Naive thymus-derived CD4-positive, alpha-beta T cell (primary cell): ENCODE measurements around the gene DDX25. TPM values are rescaled to one million over a fixed set of nuclear protein-coding genes. Genes with fewer than 3 reads are reported as not detected.

Experiments used
- ATAC-seq: fragments of 150-1000 bp; cut with Tn5 transposase; 2 replicates; pipeline ENCODE4 v1.10.0; 2021; ENCODE audit warnings: mild to moderate bottlenecking, moderate library complexity
- CTCF ChIA-PET: fragments of 350-600 bp; sonication (Branson Sonifier 250); formaldehyde crosslinking; loops from one replicate; lab custom pipeline; 2021; ENCODE audit warnings: antibody characterized with exemption; lab: Charles Lee
- POLR2A ChIA-PET: fragments of 350-600 bp; sonication (Branson Sonifier 250); formaldehyde crosslinking; loops from one replicate; lab custom pipeline; 2021; ENCODE audit warnings: antibody characterized with exemption, inconsistent platforms; lab: Charles Lee
- DNase-seq, 9 donors: peaks; one replicate each; pipeline versions ENCODE4 v3.0.0 to v3.0.0-alpha.2; 2020 to 2022; ENCODE audit warnings: mixed read lengths in 1 of 9
- H3K27ac ChIP-seq: one replicate; pipeline ENCODE4 v1.7.0; 2013; ENCODE audit warnings: mild to moderate bottlenecking, low read depth, low read length, moderate library complexity
- H3K27me3 ChIP-seq, 2 donors: one replicate each; pipeline ENCODE4 v1.7.0; 2013; ENCODE audit warnings: low read length in 2 of 2, mild to moderate bottlenecking in 2 of 2, moderate library complexity in 2 of 2; ENCODE audit not compliant: control insufficient read depth in 2 of 2, insufficient read depth in 2 of 2
- H3K36me3 ChIP-seq, 3 experiments: 1 replicate in 2 of 3; 2 replicates in 1 of 3; pipeline ENCODE4 v1.7.0; 2013; ENCODE audit warnings: low read length in 3 of 3, mild to moderate bottlenecking in 3 of 3, moderate library complexity in 1 of 3; ENCODE audit not compliant: insufficient read depth in 3 of 3, control insufficient read depth in 2 of 3
- H3K4me1 ChIP-seq, 2 donors: one replicate each; pipeline ENCODE4 v1.7.0; 2013; ENCODE audit warnings: low read length in 2 of 2, mild to moderate bottlenecking in 2 of 2, moderate library complexity in 1 of 2; ENCODE audit not compliant: control insufficient read depth in 2 of 2, insufficient read depth in 2 of 2
- H3K4me3 ChIP-seq: 2 replicates; pipeline ENCODE4 v1.7.0; 2013; ENCODE audit warnings: mild to moderate bottlenecking, low read length
- H3K9me3 ChIP-seq, 3 experiments: 1 replicate in 2 of 3; 2 replicates in 1 of 3; pipeline ENCODE4 v1.7.0; 2013; ENCODE audit warnings: low read length in 3 of 3; ENCODE audit not compliant: control insufficient read depth in 2 of 3
- H3K27ac Mint-ChIP-seq, 9 donors: one replicate each; pipeline ENCODE4 v1.8.0; 2020 to 2022; ENCODE audit warnings: mixed read lengths in 9 of 9, mild to moderate bottlenecking in 8 of 9, moderate library complexity in 5 of 9, inconsistent platforms in 2 of 9
- H3K27me3 Mint-ChIP-seq, 5 donors: one replicate each; pipeline ENCODE4 v1.8.0; 2021 to 2022; ENCODE audit warnings: mixed read lengths in 5 of 5, mild to moderate bottlenecking in 1 of 5
- H3K36me3 Mint-ChIP-seq, 5 donors: one replicate each; pipeline ENCODE4 v1.8.0; 2020 to 2022; ENCODE audit warnings: mixed read lengths in 5 of 5, mild to moderate bottlenecking in 3 of 5, inconsistent platforms in 1 of 5
- H3K4me1 Mint-ChIP-seq, 7 donors: one replicate each; pipeline ENCODE4 v1.8.0; 2020 to 2022; ENCODE audit warnings: mixed read lengths in 7 of 7, mild to moderate bottlenecking in 3 of 7, inconsistent platforms in 1 of 7
- H3K4me3 Mint-ChIP-seq, 10 donors: one replicate each; pipeline ENCODE4 v1.8.0; 2020 to 2022; ENCODE audit warnings: mild to moderate bottlenecking in 10 of 10, mixed read lengths in 10 of 10, moderate library complexity in 6 of 10, inconsistent platforms in 2 of 10
- H3K9me3 Mint-ChIP-seq, 11 donors: one replicate each; pipeline ENCODE4 v1.8.0; 2020 to 2022; ENCODE audit warnings: mixed read lengths in 11 of 11, mild to moderate bottlenecking in 4 of 11, inconsistent platforms in 1 of 11, moderate library complexity in 1 of 11
- intact Hi-C, 2 donors: fragments of 100-400 bp; cut with micrococcal nuclease; formaldehyde crosslinking; loops; one replicate each; pipeline ENCODE4 v1.15.1; 2023
- polyA plus RNA-seq, 2 donors: library from polyadenylated mRNA; unstranded; fragments of 300-500 nt; fragmentation: Illumina TruSeq; gene quantifications; one replicate each; pipeline ENCODE4 v1.2.3, GENCODE V29; 2021
- total RNA-seq, 6 experiments: library from RNA in 5 of 6; stranded (reverse) in 5 of 6; gene quantifications; 1 replicate in 5 of 6; 2 replicates in 1 of 6; pipeline ENCODE4 v1.2.3 and lab custom pipeline; 2021 to 2026

DDX25 gene
- total and polyA plus RNA-seq, 7 experiments from 2014 or later: 0.02 to 0.05 TPM; not detected in 5

GRCh38 chr11:125954945-125955640, 50.8 kb downstream of the DDX25 start:
- ChIA-PET CTCF (no interaction called here), POLR2A (no interaction called here)
- Mint-ChIP-seq H3K36me3 (peaks cover 0 to 7% (median 4%) of the 10 kb centered on the region in 5 donors), H3K9me3 (no peaks in the 10 kb centered on the region), H3K4me1 (peaks cover 3 to 7% (median 5%) of the 10 kb centered on the region in 7 donors), H3K27ac (no peak overlapping the region), H3K27me3 (peaks cover 0 to 6% (median 0%) of the 10 kb centered on the region in 5 donors), H3K4me3 (no peak overlapping the region)
- ATAC-seq (no peak), DNase-seq (no peak)
- H3K27me3 ChIP-seq: no peaks in the 10 kb centered on the region
- no peaks in the 10 kb centered on the region for H3K9me3 ChIP-seq
- no peak overlapping the region for H3K27ac ChIP-seq
- intact Hi-C loops: no loop called here
- H3K4me1 ChIP-seq: no peaks in the 10 kb centered on the region
- no peak overlapping the region for H3K4me3 ChIP-seq
- H3K36me3 ChIP-seq: no peaks in the 10 kb centered on the region

GRCh38 chr11:125955856-125956255, 51.5 kb downstream of the DDX25 start:
- peaks cover 0 to 10% (median 4%) of the 10 kb centered on the region in 5 donors for H3K36me3 Mint-ChIP-seq
- intact Hi-C loops: no loop called here
- CTCF ChIA-PET: no interaction called here
- POLR2A ChIA-PET: no interaction called here
- Histone ChIP-seq H3K4me1 (no peaks in the 10 kb centered on the region), H3K27ac (no peak overlapping the region), H3K4me3 (no peak overlapping the region), H3K27me3 (no peaks in the 10 kb centered on the region), H3K9me3 (no peaks in the 10 kb centered on the region), H3K36me3 (no peaks in the 10 kb centered on the region)
- no peak overlapping the region for H3K4me3 Mint-ChIP-seq
- H3K4me1 Mint-ChIP-seq: peaks cover 3 to 7% (median 5%) of the 10 kb centered on the region in 7 donors
- no peaks in the 10 kb centered on the region for H3K9me3 Mint-ChIP-seq
- DNase-seq (no peak), ATAC-seq (no peak)
- peaks cover 0 to 6% (median 0%) of the 10 kb centered on the region in 5 donors for H3K27me3 Mint-ChIP-seq
- no peak overlapping the region for H3K27ac Mint-ChIP-seq

GRCh38 chr11:125956391-125957134, 52.3 kb downstream of the DDX25 start:
- POLR2A ChIA-PET: no interaction called here
- CTCF ChIA-PET: interaction anchor here (0.7 kb wide), 1 partner anchor 367 kb away, joined by 3 read pairs; no protein-coding TSS in a partner anchor

DNA sequence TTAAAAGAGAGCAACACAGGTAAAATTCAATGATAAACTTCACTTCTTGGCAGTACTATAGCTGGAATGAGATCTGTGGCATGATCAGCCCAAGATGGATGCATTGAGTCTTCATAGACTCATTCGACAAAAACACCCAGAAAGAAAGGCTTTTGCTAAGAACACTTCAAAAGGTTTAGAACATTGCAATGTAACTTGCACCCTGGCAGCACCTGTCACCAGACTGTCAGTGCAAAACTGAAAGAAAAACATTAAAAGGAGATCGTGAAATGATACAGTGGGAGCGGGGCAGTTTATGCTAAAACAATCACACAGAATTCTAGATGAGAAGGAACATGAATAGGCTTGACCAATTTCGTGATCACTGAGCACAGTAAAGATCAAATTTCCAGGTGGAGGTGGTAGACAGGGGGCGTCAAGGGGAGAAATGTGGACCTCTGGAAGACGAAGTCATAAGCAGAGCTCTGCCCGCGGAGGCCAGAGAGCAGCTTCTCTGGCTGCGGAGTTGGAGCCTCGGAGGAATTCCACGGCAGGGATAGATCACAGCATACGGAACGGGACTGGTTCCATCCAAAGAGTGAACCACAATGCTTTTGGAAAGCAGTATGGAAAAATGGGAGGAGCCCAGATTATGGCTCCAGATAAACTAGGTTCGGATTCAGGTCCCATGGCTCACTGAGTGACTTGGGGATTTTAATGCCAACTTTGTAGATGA, 53.5 kb downstream of the DDX25 start:
- intact Hi-C loops: no loop called here
- H3K9me3 Mint-ChIP-seq: peaks cover 0 to 9% (median 4%) of the 10 kb centered on the region in 11 donors
- no peaks in the 10 kb centered on the region for H3K36me3 ChIP-seq
- H3K4me3 ChIP-seq: no peak overlapping the region
- no peak for DNase-seq
- H3K4me1 Mint-ChIP-seq: peaks cover 3 to 7% (median 5%) of the 10 kb centered on the region in 7 donors
- ChIA-PET POLR2A (no interaction called here), CTCF (interaction anchor here (0.7 kb wide), 1 partner anchor 366 kb away, joined by 3 read pairs; no protein-coding TSS in a partner anchor)
- ATAC-seq: no peak
- peak overlapping the region in 6 of 10 donors; percentile 5 to 72 (median 23) for H3K4me3 Mint-ChIP-seq
- no peak overlapping the region for H3K27ac ChIP-seq
- H3K9me3 ChIP-seq: peaks cover 0 to 4% (median 0%) of the 10 kb centered on the region in 3 experiments
- H3K27ac Mint-ChIP-seq: peak overlapping the region in 1 of 9 donors; percentile 12
- no peaks in the 10 kb centered on the region for H3K27me3 ChIP-seq
- peaks cover 0 to 28% (median 15%) of the 10 kb centered on the region in 5 donors for H3K36me3 Mint-ChIP-seq
- H3K27me3 Mint-ChIP-seq: no peaks in the 10 kb centered on the region
- no peaks in the 10 kb centered on the region for H3K4me1 ChIP-seq

More at GRCh38 chr11:125956391-125957134, 52.3 kb downstream of the DDX25 start:
- Histone ChIP-seq H3K36me3 (no peaks in the 10 kb centered on the region), H3K27ac (no peak overlapping the region), H3K4me1 (no peaks in the 10 kb centered on the region), H3K4me3 (no peak overlapping the region), H3K9me3 (no peaks in the 10 kb centered on the region), H3K27me3 (no peaks in the 10 kb centered on the region)
- H3K27me3 Mint-ChIP-seq: peaks cover 0 to under 1% (median 0%) of the 10 kb centered on the region in 5 donors
- peaks cover 0 to 16% (median 6%) of the 10 kb centered on the region in 5 donors for H3K36me3 Mint-ChIP-seq
- peaks cover 3 to 7% (median 5%) of the 10 kb centered on the region in 7 donors for H3K4me1 Mint-ChIP-seq
- DNase-seq: no peak
- intact Hi-C loops: no loop called here
- no peaks in the 10 kb centered on the region for H3K9me3 Mint-ChIP-seq
- H3K4me3 Mint-ChIP-seq: no peak overlapping the region
- peak overlapping the region in 1 of 9 donors; percentile 26 for H3K27ac Mint-ChIP-seq
- no peak for ATAC-seq

- DNase-seq (no peak), ATAC-seq (no peak)
- Mint-ChIP-seq H3K27me3 (no peaks in the 10 kb centered on the region), H3K4me1 (peaks cover 3 to 7% (median 5%) of the 10 kb centered on the region in 7 donors), H3K27ac (no peak overlapping the region), H3K36me3 (peaks cover 0 to 39% (median 26%) of the 10 kb centered on the region in 5 donors), H3K4me3 (no peak overlapping the region), H3K9me3 (peaks cover 0 to 21% (median 8%) of the 10 kb centered on the region in 11 donors)
- Histone ChIP-seq H3K9me3 (peaks cover 0 to 4% (median 0%) of the 10 kb centered on the region in 3 experiments), H3K27ac (no peak overlapping the region), H3K27me3 (no peaks in the 10 kb centered on the region), H3K4me1 (no peaks in the 10 kb centered on the region), H3K36me3 (no peaks in the 10 kb centered on the region), H3K4me3 (no peak overlapping the region)
- intact Hi-C loops: no loop called here
- ChIA-PET CTCF (interaction anchor here (1.1 kb wide), 1 partner anchor 16 kb away, joined by 3 read pairs; no protein-coding TSS in a partner anchor), POLR2A (no interaction called here)
Observed at GRCh38 chr11:125958872-125959400, 54.6 kb downstream of the DDX25 start.

- no peak overlapping the region for H3K4me3 Mint-ChIP-seq
- no peaks in the 10 kb centered on the region for H3K27me3 Mint-ChIP-seq
- H3K4me3 ChIP-seq: no peak overlapping the region
- peaks cover 0 to 4% (median 0%) of the 10 kb centered on the region in 3 experiments for H3K9me3 ChIP-seq
- H3K27ac ChIP-seq: no peak overlapping the region
- no peaks in the 10 kb centered on the region for H3K27me3 ChIP-seq
- peaks cover 0 to 22% (median 9%) of the 10 kb centered on the region in 11 donors for H3K9me3 Mint-ChIP-seq
- ATAC-seq (no peak), DNase-seq (no peak)
- no peaks in the 10 kb centered on the region for H3K4me1 ChIP-seq
- intact Hi-C loops: no loop called here
- H3K36me3 ChIP-seq: no peaks in the 10 kb centered on the region
- POLR2A ChIA-PET: no interaction called here
- H3K4me1 Mint-ChIP-seq: peaks cover 3 to 7% (median 5%) of the 10 kb centered on the region in 7 donors
- CTCF ChIA-PET: interaction anchor here (1.1 kb wide), 1 partner anchor 17 kb away, joined by 3 read pairs; no protein-coding TSS in a partner anchor
- H3K36me3 Mint-ChIP-seq: peaks cover 0 to 45% (median 31%) of the 10 kb centered on the region in 5 donors
- H3K27ac Mint-ChIP-seq: no peak overlapping the region
Observed at GRCh38 chr11:125959511-125959910, 55.2 kb downstream of the DDX25 start.
